Caco-2 (cell line): ENCODE data around the gene ZNF556. TPM values are rescaled to one million over a fixed set of nuclear protein-coding genes. Genes with fewer than 3 reads are reported as not detected.
A peak's percentile ranks its signal among the peaks of the same experiment; 100 is the strongest.

Experiments used
- Bru-seq: library from RNA; stranded (reverse); fragments of 400-500 nt; gene quantifications from one replicate; lab custom pipeline; 2021; lab: Mats Ljungman, UMichigan
- BruChase-seq, 2 experiments: library from RNA; stranded (reverse); fragments of 400-500 nt; gene quantifications; one replicate each; lab custom pipeline; 2021; lab: Mats Ljungman, UMichigan
- BruUV-seq: library from RNA; stranded (reverse); fragments of 400-500 nt; replicated peaks from 2 replicates; lab custom pipeline; 2021; lab: Mats Ljungman, UMichigan
- CTCF ChIA-PET: fragments of 300-600 bp; sonication (Branson Sonifier 250); formaldehyde crosslinking; loops from one replicate; lab custom pipeline; 2022; ENCODE audit warnings: antibody characterized with exemption; lab: Charles Lee
- POLR2A ChIA-PET: fragments of 300-600 bp; sonication (Branson Sonifier 250); formaldehyde crosslinking; loops from one replicate; lab custom pipeline; 2022; ENCODE audit warnings: antibody characterized with exemption; lab: Charles Lee
- DNase-seq, 2 experiments: peaks; one replicate each; pipeline versions ENCODE4 v3.0.0 to v3.0.0-alpha.2; 2020 to 2022
- H3K27me3 ChIP-seq: replicated peaks from 2 replicates; pipeline ENCODE4 v1.6.0; 2011; ENCODE audit warnings: low read length; ENCODE audit not compliant: control insufficient read depth, insufficient read depth
- H3K36me3 ChIP-seq: 2 replicates; pipeline ENCODE4 v1.5.1; 2011; ENCODE audit warnings: low read length; ENCODE audit not compliant: control insufficient read depth, insufficient read depth
- H3K4me1 ChIP-seq: fragments of 250-450 bp; sonication (Bioruptor Pico); 2 replicates; pipeline ENCODE4 v1.5.1; 2020; ENCODE audit warnings: mild to moderate bottlenecking
- H3K4me3 ChIP-seq: 2 replicates; pipeline ENCODE4 v1.5.1; 2011; ENCODE audit warnings: low read depth, mild to moderate bottlenecking, control low read depth, low read length
- H3K9me3 ChIP-seq: fragments of 250-450 bp; sonication (Bioruptor Pico); 2 replicates; pipeline ENCODE4 v1.5.1; 2020; ENCODE audit warnings: mild to moderate bottlenecking, moderate library complexity
- H3K27ac Mint-ChIP-seq: one replicate; pipeline ENCODE4 v1.8.0; 2022; ENCODE audit warnings: mixed read lengths; ENCODE audit not compliant: unreplicated experiment
- H3K27me3 Mint-ChIP-seq: one replicate; pipeline ENCODE4 v1.8.0; 2022; ENCODE audit warnings: mixed read lengths; ENCODE audit not compliant: insufficient read depth, unreplicated experiment
- H3K36me3 Mint-ChIP-seq: one replicate; pipeline ENCODE4 v1.8.0; 2022; ENCODE audit warnings: mild to moderate bottlenecking, mixed read lengths; ENCODE audit not compliant: insufficient read depth, unreplicated experiment
- H3K4me1 Mint-ChIP-seq: one replicate; pipeline ENCODE4 v1.8.0; 2022; ENCODE audit warnings: low read depth, mixed read lengths; ENCODE audit not compliant: unreplicated experiment
- H3K4me3 Mint-ChIP-seq: one replicate; pipeline ENCODE4 v1.8.0; 2022; ENCODE audit warnings: mild to moderate bottlenecking, moderate library complexity, mixed read lengths; ENCODE audit not compliant: unreplicated experiment
- H3K9me3 Mint-ChIP-seq: one replicate; pipeline ENCODE4 v1.8.0; 2022; ENCODE audit warnings: mixed read lengths; ENCODE audit not compliant: unreplicated experiment
- intact Hi-C: fragments of 100-400 bp; cut with micrococcal nuclease; formaldehyde crosslinking; loops from one replicate; pipeline ENCODE4 v1.10.0; 2022; ENCODE audit not compliant: unreplicated experiment
- long read RNA-seq: library from polyadenylated mRNA; stranded (forward); transcript quantifications from one replicate; pipeline ENCODE4 v2.0.0, GENCODE V29; 2022
- total RNA-seq: library from RNA; stranded (reverse); gene quantifications from 2 replicates; pipeline ENCODE4 v1.2.3, GENCODE V29; 2022
- TF ChIP-seq, protein P1 (sequence below), 2 experiments: fragments of 200-600 bp in 1 of 2; IDR thresholded peaks; 1 replicate in 1 of 2; 2 replicates in 1 of 2; pipeline versions ENCODE4 v1.5.1 to v1.8.0; 2011 to 2022; ENCODE audit warnings: antibody characterized with exemption in 1 of 2, control low read depth in 1 of 2, inconsistent platforms in 1 of 2, low read depth in 1 of 2, low read length in 1 of 2, mild to moderate bottlenecking in 1 of 2, moderate library complexity in 1 of 2; ENCODE audit not compliant: insufficient read depth in 1 of 2, severe bottlenecking in 1 of 2, unreplicated experiment in 1 of 2

The ZNF556 gene
- total RNA-seq (0.57 and 0.93 TPM in 2 replicates), Bru-seq, nascent RNA (percentile 32 among the genes with signal in this experiment), BruChase-seq, experiment 1, labeled RNA remaining after a 2-hour chase (percentile 39 among the genes with signal in this experiment), BruChase-seq, experiment 2, labeled RNA remaining after a 6-hour chase (percentile 32 among the genes with signal in this experiment)
- long read RNA-seq, partial matches to known transcripts = 0 of 1 reads
- long read RNA-seq, other reads (novel, unspliced or antisense) = 0 of 1 reads

DNA sequence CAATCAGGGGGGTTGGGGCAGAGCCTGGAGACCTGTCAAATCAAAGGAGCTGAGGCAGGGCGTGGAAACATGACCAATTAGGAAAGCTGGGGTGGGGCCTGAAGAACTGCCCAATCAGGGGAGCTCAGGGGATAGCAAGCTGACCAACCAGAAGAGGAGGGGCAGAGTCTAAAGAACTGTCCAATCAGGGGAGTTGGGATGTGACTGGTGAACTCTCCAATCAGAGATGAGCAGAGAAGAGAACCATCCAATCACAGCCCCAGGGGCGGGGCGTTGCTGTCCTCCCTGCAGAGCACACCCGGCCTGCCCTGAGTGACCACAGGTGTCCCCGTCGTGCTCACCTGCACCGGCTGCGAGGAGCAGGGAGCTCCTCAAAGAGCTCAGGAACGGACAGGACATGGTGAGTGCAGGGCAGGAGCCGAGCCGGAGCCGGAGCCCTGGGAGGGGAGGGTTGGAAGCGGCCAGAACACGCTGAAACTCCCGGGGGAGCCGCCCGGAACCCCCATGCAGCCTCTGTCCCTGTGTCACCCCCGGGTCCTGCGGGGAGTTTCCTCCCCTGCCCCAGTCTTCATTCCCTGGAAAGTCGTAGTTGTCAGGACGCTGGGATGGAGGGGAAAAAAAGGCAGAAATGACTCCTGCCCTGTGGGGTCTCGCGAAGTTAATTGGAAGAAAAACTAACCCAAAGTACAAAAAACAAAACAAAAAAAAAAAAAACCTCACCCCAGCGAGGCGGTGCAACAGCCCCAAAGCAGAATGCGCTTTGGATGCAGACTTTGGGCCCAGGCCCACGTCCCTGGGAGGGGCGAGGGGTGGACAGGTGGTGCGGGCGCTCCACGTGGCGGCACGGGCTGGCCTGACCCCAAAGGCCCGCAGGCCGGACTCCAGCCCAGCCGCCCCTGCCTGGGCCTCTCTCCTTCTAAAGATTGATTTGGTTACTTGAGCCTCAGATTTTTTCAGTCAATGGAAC lies at the start of gene ZNF556:
ZNF556 (plus strand) TSS at position 311 of the 967 bp plus-strand sequence; CDS start at position 398, 87 bp downstream.
- ChIA-PET CTCF (interaction anchor here (0.7 to 1.2 kb wide), 2 partner anchors 20 to 75 kb away, joined by 3 to 4 read pairs; no protein-coding TSS in a partner anchor), POLR2A (interaction anchor here (1.0 to 1.2 kb wide), 2 partner anchors 26 to 33 kb away, joined by 5 to 7 read pairs; partner anchors contain the start of genes ZNF555 and ZNF57)
- Histone ChIP-seq H3K9me3 (no peaks in the 10 kb centered on the region), H3K4me1 (no peaks in the 10 kb centered on the region), H3K4me3 (peak within 1 kb of the TSS; percentile 37), H3K36me3 (no peaks in the 10 kb centered on the region), H3K27me3 (no peaks in the 10 kb centered on the region)
- TSS peak; percentile 71 for BruUV-seq
- peak within 1 kb of the TSS; percentile 82 for H3K27ac Mint-ChIP-seq
- no peaks in the 10 kb centered on the region for H3K27me3 Mint-ChIP-seq
- intact Hi-C loops = no loop called here
- H3K9me3 Mint-ChIP-seq = peaks cover 37% of the 10 kb centered on the region
- peak; percentile 79 to 84 for DNase-seq
- H3K4me1 Mint-ChIP-seq = peaks cover 6% of the 10 kb centered on the region
- TF ChIP-seq, protein P1, sequence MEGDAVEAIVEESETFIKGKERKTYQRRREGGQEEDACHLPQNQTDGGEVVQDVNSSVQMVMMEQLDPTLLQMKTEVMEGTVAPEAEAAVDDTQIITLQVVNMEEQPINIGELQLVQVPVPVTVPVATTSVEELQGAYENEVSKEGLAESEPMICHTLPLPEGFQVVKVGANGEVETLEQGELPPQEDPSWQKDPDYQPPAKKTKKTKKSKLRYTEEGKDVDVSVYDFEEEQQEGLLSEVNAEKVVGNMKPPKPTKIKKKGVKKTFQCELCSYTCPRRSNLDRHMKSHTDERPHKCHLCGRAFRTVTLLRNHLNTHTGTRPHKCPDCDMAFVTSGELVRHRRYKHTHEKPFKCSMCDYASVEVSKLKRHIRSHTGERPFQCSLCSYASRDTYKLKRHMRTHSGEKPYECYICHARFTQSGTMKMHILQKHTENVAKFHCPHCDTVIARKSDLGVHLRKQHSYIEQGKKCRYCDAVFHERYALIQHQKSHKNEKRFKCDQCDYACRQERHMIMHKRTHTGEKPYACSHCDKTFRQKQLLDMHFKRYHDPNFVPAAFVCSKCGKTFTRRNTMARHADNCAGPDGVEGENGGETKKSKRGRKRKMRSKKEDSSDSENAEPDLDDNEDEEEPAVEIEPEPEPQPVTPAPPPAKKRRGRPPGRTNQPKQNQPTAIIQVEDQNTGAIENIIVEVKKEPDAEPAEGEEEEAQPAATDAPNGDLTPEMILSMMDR (IDR thresholded peaks at IDR 0.05; ENCODE audit: insufficient read depth in 1 of 2, low read depth in 1 of 2, low read length in 1 of 2, severe bottlenecking in 1 of 2, unreplicated experiment in 1 of 2) = no peak
- H3K36me3 Mint-ChIP-seq = peaks cover 10% of the 10 kb centered on the region
- H3K4me3 Mint-ChIP-seq = peak within 1 kb of the TSS; percentile 77

DNA sequence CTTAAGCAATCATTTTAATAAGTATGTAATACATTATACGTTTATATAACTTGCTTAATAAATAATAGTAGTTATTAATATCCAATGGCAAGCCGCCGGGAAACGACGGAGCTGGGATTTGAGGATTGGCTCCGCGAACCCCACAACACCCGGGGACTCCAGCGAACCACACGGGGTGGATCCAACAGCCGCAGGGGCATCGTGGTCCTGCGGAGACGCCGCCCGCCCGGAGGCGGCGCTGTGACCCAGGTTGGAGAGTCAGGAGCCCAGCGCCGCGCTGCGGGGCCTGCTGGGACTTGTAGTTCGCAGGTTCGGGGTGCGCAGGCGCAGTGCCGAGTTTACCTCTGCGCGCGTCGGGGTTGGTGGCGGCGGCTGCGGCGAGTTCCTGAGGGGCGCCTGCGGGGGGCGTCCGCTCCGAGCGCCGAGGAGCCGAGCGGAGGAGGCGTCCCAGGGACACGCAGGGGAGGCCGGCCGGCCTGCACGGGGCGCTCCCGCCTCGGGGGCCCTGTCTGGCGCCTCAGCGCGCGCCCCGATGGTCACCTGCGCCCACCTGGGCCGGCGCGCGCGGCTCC lies 47.5 kb upstream of the ZNF556 start, which contains the start of gene ZNF554:
ZNF554 (plus strand) TSS at position 329 of the 572 bp plus-strand sequence; CDS start at position 533, 204 bp downstream.
- Mint-ChIP-seq H3K9me3 (no peaks in the 10 kb centered on the region), H3K4me3 (peak within 1 kb of the TSS; percentile 77), H3K27me3 (no peaks in the 10 kb centered on the region), H3K4me1 (no peaks in the 10 kb centered on the region), H3K36me3 (peaks cover 24% of the 10 kb centered on the region), H3K27ac (no peak within 1 kb of the TSS)
- no peaks in the 10 kb centered on the region for H3K27me3 ChIP-seq
- ChIA-PET POLR2A (no interaction called here), CTCF (interaction anchor here (0.6 to 1.0 kb wide), 2 partner anchors 34 to 104 kb away, joined by 3 to 4 read pairs; partner anchors contain the start of gene THOP1)
- TF ChIP-seq, protein P1 (IDR thresholded peaks at IDR 0.05; ENCODE audit: insufficient read depth in 1 of 2, low read depth in 1 of 2, low read length in 1 of 2, severe bottlenecking in 1 of 2, unreplicated experiment in 1 of 2) = peak; percentile 89 to 95
- no peaks in the 10 kb centered on the region for H3K9me3 ChIP-seq
- H3K36me3 ChIP-seq = no peaks in the 10 kb centered on the region
- H3K4me1 ChIP-seq = no peaks in the 10 kb centered on the region
- no TSS peak for BruUV-seq
- H3K4me3 ChIP-seq = peak within 1 kb of the TSS; percentile 60
- peak; percentile 94 to 97 for DNase-seq
- intact Hi-C loops = loop anchor here (1.0 kb wide), 1 partner anchor 22 kb away; the partner anchor contains the start of gene ZNF555
